Body of pancreas (tissue), 4 donors: ENCODE measurements around the gene TCF7. TPM values are rescaled to one million over a fixed set of nuclear protein-coding genes. Genes with fewer than 3 reads are reported as not detected.

Experiments used
- ATAC-seq: fragments of 150-250 bp; one replicate; pipeline ENCODE4 v1.9.1; 2016
- DNase-seq, 4 donors: peaks; one replicate each; pipeline ENCODE4 v3.0.0-alpha.2; 2019
- H3K27ac ChIP-seq, 4 donors: fragments of 200-600 bp; sonication (generic); 1 replicate in 3 of 4; 2 replicates in 1 of 4; pipeline versions ENCODE4 v1.5.1 to v1.6.1; 2016 to 2019; ENCODE audit warnings: mild to moderate bottlenecking in 1 of 4, mixed read lengths in 1 of 4, moderate library complexity in 1 of 4
- H3K27me3 ChIP-seq, 2 donors: fragments of 200-600 bp; sonication (generic); one replicate each; pipeline ENCODE4 v1.6.0; 2016; ENCODE audit warnings: mild to moderate bottlenecking in 1 of 2
- H3K36me3 ChIP-seq, 2 donors: fragments of 200-600 bp; sonication (generic); replicated peaks in 1 of 2; 2 replicates each; pipeline ENCODE4 v1.5.1; 2016; ENCODE audit warnings: low read depth in 2 of 2; ENCODE audit not compliant: insufficient read depth in 1 of 2
- H3K4me1 ChIP-seq: fragments of 200-600 bp; sonication (generic); one replicate; pipeline ENCODE4 v1.6.0; 2016
- H3K4me3 ChIP-seq, 2 donors: fragments of 200-600 bp; sonication (generic); 1 replicate in 1 of 2; 2 replicates in 1 of 2; pipeline ENCODE4 v1.5.1; 2016 to 2019
- H3K9me3 ChIP-seq, 3 donors: fragments of 200-600 bp; sonication (generic); 1 replicate in 2 of 3; 2 replicates in 1 of 3; pipeline ENCODE4 v1.5.1; 2016
- CTCF ChIP-seq, 7 experiments: fragments of 450-650 bp in 4 of 7; fragments of 200-600 bp in 3 of 7; sonication (generic) in 3 of 7; IDR thresholded peaks; one replicate each; pipeline ENCODE4 v1.5.1; 2016 to 2019; ENCODE audit warnings: antibody characterized with exemption in 7 of 7
- POLR2A ChIP-seq, 3 donors: fragments of 450-650 bp; IDR thresholded peaks; one replicate each; pipeline ENCODE4 v1.6.1; 2016; ENCODE audit warnings: antibody characterized with exemption in 3 of 3, mild to moderate bottlenecking in 2 of 3
- WGBS, 2 donors: methylation state at CpG; one replicate each; pipeline ENCODE4 v1.1.5; 2017; 5-methylcytosine and 5-hydroxymethylcytosine counted together
- intact Hi-C: fragments of 100-400 bp; cut with DNase I; formaldehyde crosslinking; loops from one replicate; pipeline ENCODE4 v1.15.1; 2023
- total RNA-seq, 2 donors: library from RNA; depleted of rRNA; stranded (reverse); fragments of >200 nt; gene quantifications; one replicate each; pipeline ENCODE4 v1.1.0, GENCODE V29; 2016

TCF7 gene
- total RNA-seq, 2 donors from 2014 or later, result 6.3 to 9.1 TPM

DNA sequence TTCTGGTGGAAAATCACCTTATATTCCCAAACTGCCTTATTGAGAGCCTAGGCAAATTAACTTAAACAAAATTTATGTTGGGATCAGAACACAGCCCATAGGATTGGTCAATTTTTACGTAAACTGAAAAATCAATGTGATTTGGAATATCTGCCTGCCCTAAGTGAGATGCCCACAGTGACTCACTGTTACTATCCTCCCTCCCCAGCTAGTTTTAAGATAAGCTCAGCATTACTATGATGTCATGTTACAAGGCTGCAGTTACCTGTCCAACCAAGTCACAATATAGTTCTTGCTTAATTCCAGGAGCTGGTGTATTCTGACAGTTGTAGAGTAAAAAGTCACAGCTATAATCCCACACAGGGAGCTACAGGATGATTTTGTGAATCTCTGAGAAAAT, 39.2 kb downstream of the TCF7 start:
- no peak for DNase-seq
- WGBS, 2 donors, result 73 to 88% methylated on average over 1 of the region's 1 CpG
- Histone ChIP-seq H3K4me3 (no peak overlapping the region), H3K27ac (peak overlapping the region in 2 of 4 donors; percentile 37 to 51), H3K4me1 (peaks cover 45% of the 10 kb centered on the region), H3K27me3 (no peaks in the 10 kb centered on the region), H3K9me3 (no peaks in the 10 kb centered on the region), H3K36me3 (peaks cover 11 to 14% of the 10 kb centered on the region in 2 donors)
- TF ChIP-seq POLR2A (IDR thresholded peaks at IDR 0.05) (no peak), CTCF (IDR thresholded peaks at IDR 0.05) (no peak)
- intact Hi-C loops, result no loop called here
- ATAC-seq, result peak; percentile 62

DNA sequence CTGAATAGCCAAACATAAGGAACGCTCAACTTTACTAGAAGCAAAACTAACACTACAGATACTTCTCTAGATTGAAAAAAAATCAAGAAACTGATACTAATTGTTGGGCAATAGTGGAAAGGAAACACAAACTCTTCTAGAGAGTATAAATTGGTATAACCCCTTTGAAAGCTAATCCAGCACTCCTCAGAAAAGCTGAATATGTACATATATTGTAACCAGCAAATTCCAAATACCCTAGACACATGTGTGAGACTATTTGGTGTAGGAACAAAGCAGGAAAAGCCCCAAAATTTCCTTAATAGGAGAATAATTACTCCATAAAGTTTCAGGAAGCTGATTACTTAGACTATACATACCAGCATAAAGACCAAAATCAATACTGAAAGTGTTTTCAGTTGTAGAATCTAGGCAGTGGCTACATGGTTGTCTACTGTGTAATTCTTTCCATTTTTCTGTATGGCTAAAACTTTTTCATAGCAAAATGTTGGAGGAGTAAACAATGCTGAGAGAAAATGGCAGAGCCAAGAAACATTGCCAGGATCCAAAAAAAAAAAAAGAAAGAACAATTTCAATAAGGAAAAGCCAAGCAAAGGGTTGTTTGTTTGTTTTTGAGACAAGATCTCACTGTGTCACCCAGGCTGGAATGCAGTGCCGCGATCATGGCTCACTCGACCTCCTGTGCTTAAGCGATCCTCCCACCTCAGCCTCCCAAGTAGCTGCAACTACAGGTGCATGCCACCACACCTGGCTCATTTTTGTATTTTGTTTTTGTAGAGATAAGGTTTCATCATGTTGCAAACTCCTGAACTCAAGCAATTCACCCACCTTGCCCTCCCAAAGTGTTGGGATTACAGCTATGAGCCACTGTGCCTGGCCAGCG, 47.3 kb downstream of the TCF7 start:
- no peak for DNase-seq

GRCh38 chr5:134162592-134162991, 48.1 kb downstream of the TCF7 start:
- Histone ChIP-seq H3K4me3 (no peak overlapping the region), H3K9me3 (no peaks in the 10 kb centered on the region), H3K4me1 (no peaks in the 10 kb centered on the region), H3K27ac (no peak overlapping the region), H3K27me3 (no peaks in the 10 kb centered on the region), H3K36me3 (peaks cover 34 to 35% of the 10 kb centered on the region in 2 donors)
- intact Hi-C loops, result no loop called here
- no peak for TF ChIP-seq POLR2A (IDR thresholded peaks at IDR 0.05)
- no peak for TF ChIP-seq CTCF (IDR thresholded peaks at IDR 0.05)
- 89 to 91% methylated on average over 5 of the region's 5 CpGs for WGBS, 2 donors
- ATAC-seq (no peak), DNase-seq (no peak)

More for the DNA sequence above, 47.3 kb downstream of the TCF7 start:
- Histone ChIP-seq H3K27me3 (no peaks in the 10 kb centered on the region), H3K4me1 (no peaks in the 10 kb centered on the region), H3K4me3 (no peak overlapping the region), H3K9me3 (no peaks in the 10 kb centered on the region), H3K27ac (no peak overlapping the region), H3K36me3 (peaks cover 35 to 36% of the 10 kb centered on the region in 2 donors)
- TF ChIP-seq POLR2A (IDR thresholded peaks at IDR 0.05), result no peak
- 96 to 98% methylated on average over 6 of the region's 6 CpGs for WGBS, 2 donors
- intact Hi-C loops, result no loop called here
- ATAC-seq, result no peak

DNA sequence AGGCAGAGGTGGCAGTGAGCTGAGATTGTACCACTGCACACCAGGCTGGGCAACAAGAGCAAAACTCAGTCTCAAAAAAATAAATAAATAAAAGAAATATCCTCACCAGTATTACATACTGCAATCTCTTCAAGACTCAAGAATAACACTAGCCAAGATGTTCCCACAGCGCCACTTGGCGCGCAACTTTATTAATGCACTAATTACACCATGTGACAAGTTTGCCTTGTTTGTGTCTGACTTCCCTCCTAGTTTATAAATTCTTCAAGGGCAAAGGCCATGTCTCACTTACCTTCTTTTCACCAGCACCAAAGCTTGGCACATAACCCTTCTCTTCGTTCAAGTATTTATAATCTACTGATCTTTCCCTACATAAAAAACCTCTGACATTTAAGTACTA, 57.5 kb downstream of the TCF7 start:
- no peaks in the 10 kb centered on the region for H3K27me3 ChIP-seq
- no peak overlapping the region for H3K4me3 ChIP-seq
- H3K9me3 ChIP-seq, result no peaks in the 10 kb centered on the region
- H3K27ac ChIP-seq, result no peak overlapping the region
- DNase-seq (peak in 1 of 4 donors; percentile 39), ATAC-seq (no peak)
- intact Hi-C loops, result no loop called here
- H3K36me3 ChIP-seq, result peaks cover 0 to 14% of the 10 kb centered on the region in 2 donors
- H3K4me1 ChIP-seq, result peaks cover 33% of the 10 kb centered on the region
- 77% methylated on average over 4 of the region's 4 CpGs for WGBS, 2 donors
- peak in 1 of 7 experiments; percentile 8 for TF ChIP-seq CTCF (IDR thresholded peaks at IDR 0.05)
- no peak for TF ChIP-seq POLR2A (IDR thresholded peaks at IDR 0.05)

DNA sequence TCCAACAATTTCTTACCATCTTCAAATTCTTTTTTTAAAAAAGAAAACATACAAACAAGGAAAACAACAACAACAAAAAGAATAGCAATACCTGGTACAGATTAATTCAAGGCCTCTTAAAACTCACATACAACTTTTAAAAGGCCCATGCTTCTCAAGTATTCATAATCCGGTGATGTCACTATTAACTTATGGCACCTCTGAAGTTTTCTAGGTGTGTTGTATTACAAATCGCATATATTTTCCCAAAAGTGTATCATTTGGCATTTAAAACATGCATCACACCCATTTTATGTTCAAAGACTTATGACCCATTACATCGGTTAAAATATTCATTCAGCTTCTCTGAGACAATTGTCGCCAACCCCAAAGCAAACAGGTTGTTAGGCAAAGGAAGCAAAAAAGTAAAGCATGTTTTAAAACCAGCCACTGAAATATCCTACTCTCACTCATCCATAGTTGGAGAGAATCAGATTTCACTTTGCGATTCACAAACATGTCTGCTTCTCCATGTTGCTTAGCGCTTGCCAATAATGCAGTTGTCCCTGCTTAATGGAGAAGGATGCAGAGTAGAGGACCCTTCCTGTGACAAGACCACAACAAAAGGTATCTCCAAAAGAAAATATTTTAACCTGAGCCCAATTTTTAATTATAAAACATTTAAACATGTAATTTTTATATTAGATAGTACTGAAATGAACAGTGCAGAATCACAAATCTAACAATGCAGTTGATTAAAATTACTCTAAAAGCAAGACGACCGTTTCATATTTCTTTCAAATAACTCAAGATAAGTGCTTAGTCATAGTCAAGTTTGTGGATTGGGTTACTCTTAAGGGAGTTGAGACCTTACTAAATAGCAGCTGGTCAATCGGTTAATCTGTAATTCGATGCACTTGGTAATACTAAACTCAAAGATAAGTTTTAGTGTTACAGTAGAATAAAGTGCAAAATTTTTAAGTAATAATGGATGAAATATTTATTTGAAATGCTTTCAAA, 60.7 kb downstream of the TCF7 start:
- ATAC-seq (no peak), DNase-seq (no peak)
- WGBS, 2 donors, result 7 to 9% methylated on average over 10 of the region's 10 CpGs
- Histone ChIP-seq H3K4me1 (peaks cover 41% of the 10 kb centered on the region), H3K27me3 (no peaks in the 10 kb centered on the region), H3K4me3 (peak overlapping the region; percentile 86 to 93), H3K36me3 (peaks cover 0 to 10% of the 10 kb centered on the region in 2 donors), H3K9me3 (no peaks in the 10 kb centered on the region), H3K27ac (peak overlapping the region in 3 of 4 donors; percentile 99 to 100 (median 100))
- TF ChIP-seq CTCF (IDR thresholded peaks at IDR 0.05) (no peak), POLR2A (IDR thresholded peaks at IDR 0.05) (no peak)
- intact Hi-C loops, result no loop called here
